H9 (cell line): ENCODE measurements around the gene S100A3. TPM values are rescaled to one million over a fixed set of nuclear protein-coding genes. Genes with fewer than 3 reads are reported as not detected.
A peak's percentile ranks its signal among the peaks of the same experiment; 100 is the strongest.

ENCODE experiments used
- DNase-seq: peaks from one replicate; pipeline ENCODE4 v3.0.0-alpha.2; 2017
- H2AFZ ChIP-seq: one replicate; pipeline ENCODE4 v1.6.1; 2013; ENCODE audit warnings: mild to moderate bottlenecking, low read length, control low read depth, moderate library complexity
- H2AK5ac ChIP-seq: 2 replicates; pipeline ENCODE4 v1.6.1; 2013; ENCODE audit warnings: low read length, control low read depth, mixed read lengths; ENCODE audit not compliant: insufficient read length
- H2BK120ac ChIP-seq: one replicate; pipeline ENCODE4 v1.6.1; 2013; ENCODE audit warnings: low read depth, mild to moderate bottlenecking, low read length, control low read depth, inconsistent platforms; ENCODE audit not compliant: poor library complexity, severe bottlenecking
- H2BK12ac ChIP-seq: 2 replicates; pipeline ENCODE4 v1.6.1; 2013; ENCODE audit warnings: low read length, control low read depth, mixed read lengths, low read depth; ENCODE audit not compliant: insufficient read length
- H2BK15ac ChIP-seq: 2 replicates; pipeline ENCODE4 v1.6.1; 2013; ENCODE audit warnings: low read depth, low read length, control low read depth
- H2BK20ac ChIP-seq: one replicate; pipeline ENCODE4 v1.6.1; 2013; ENCODE audit warnings: low read depth, mild to moderate bottlenecking, low read length, control low read depth, inconsistent platforms; ENCODE audit not compliant: poor library complexity, severe bottlenecking
- H2BK5ac ChIP-seq: 2 replicates; pipeline ENCODE4 v1.6.1; 2013; ENCODE audit warnings: low read length, control low read depth, mixed read lengths; ENCODE audit not compliant: insufficient read length
- H3K14ac ChIP-seq: 2 replicates; pipeline ENCODE4 v1.6.1; 2013; ENCODE audit warnings: low read length, control low read depth; ENCODE audit not compliant: insufficient read depth
- H3K18ac ChIP-seq: 2 replicates; pipeline ENCODE4 v1.6.1; 2013; ENCODE audit warnings: low read depth, mild to moderate bottlenecking, mixed read lengths, low read length, control low read depth; ENCODE audit not compliant: insufficient read length
- H3K23ac ChIP-seq: 2 replicates; pipeline ENCODE4 v1.6.1; 2013; ENCODE audit warnings: low read length, control low read depth, mixed read lengths, low read depth; ENCODE audit not compliant: insufficient read length
- H3K23me2 ChIP-seq: 2 replicates; pipeline ENCODE4 v1.6.1; 2013; ENCODE audit warnings: low read depth, mild to moderate bottlenecking, mixed read lengths, low read length, control low read depth; ENCODE audit not compliant: insufficient read length, poor library complexity, severe bottlenecking
- H3K27ac ChIP-seq: 2 replicates; pipeline ENCODE4 v1.5.1; 2013; ENCODE audit warnings: low read length, control low read depth, mixed read lengths, low read depth; ENCODE audit not compliant: insufficient read length
- H3K27me3 ChIP-seq: 2 replicates; pipeline ENCODE4 v1.6.1; 2013; ENCODE audit warnings: low read length, control low read depth, inconsistent platforms; ENCODE audit not compliant: insufficient read depth
- H3K4ac ChIP-seq: 2 replicates; pipeline ENCODE4 v1.6.1; 2013; ENCODE audit warnings: low read depth, mild to moderate bottlenecking, control low read depth, inconsistent platforms, low read length, moderate library complexity
- H3K4me1 ChIP-seq: 2 replicates; pipeline ENCODE4 v1.6.1; 2013; ENCODE audit warnings: low read length, control low read depth, inconsistent platforms; ENCODE audit not compliant: insufficient read depth
- H3K4me2 ChIP-seq: 2 replicates; pipeline ENCODE4 v1.6.1; 2013; ENCODE audit warnings: low read length, control low read depth, mixed read lengths; ENCODE audit not compliant: insufficient read length, insufficient read depth
- H3K56ac ChIP-seq: 2 replicates; pipeline ENCODE4 v1.6.1; 2013; ENCODE audit warnings: low read depth, mild to moderate bottlenecking, mixed read lengths, low read length, control low read depth; ENCODE audit not compliant: insufficient read length
- H3K79me1 ChIP-seq: 2 replicates; pipeline ENCODE4 v1.6.1; 2013; ENCODE audit warnings: low read depth, mild to moderate bottlenecking, moderate library complexity, low read length, control low read depth, inconsistent platforms; ENCODE audit not compliant: insufficient read depth, poor library complexity, severe bottlenecking
- H3K79me2 ChIP-seq: 2 replicates; pipeline ENCODE4 v1.6.1; 2013; ENCODE audit warnings: low read length, control low read depth, inconsistent platforms; ENCODE audit not compliant: insufficient read depth
- H3K9ac ChIP-seq: 2 replicates; pipeline ENCODE4 v1.6.1; 2013; ENCODE audit warnings: low read length, control low read depth, mixed read lengths; ENCODE audit not compliant: insufficient read length; ENCODE audit errors: extremely low read depth
- H3K9me3 ChIP-seq: one replicate; pipeline ENCODE4 v1.6.1; 2013; ENCODE audit warnings: low read depth, low read length, inconsistent platforms; ENCODE audit not compliant: control insufficient read depth
- H3T11ph ChIP-seq: one replicate; pipeline ENCODE4 v1.6.1; 2013; ENCODE audit warnings: mild to moderate bottlenecking, low read length, control low read depth, inconsistent platforms
- H4K20me1 ChIP-seq: one replicate; pipeline ENCODE4 v1.6.1; 2013; ENCODE audit not compliant: control insufficient read depth, insufficient read length, insufficient read depth
- H4K5ac ChIP-seq: 2 replicates; pipeline ENCODE4 v1.6.1; 2013; ENCODE audit warnings: low read depth, mild to moderate bottlenecking, mixed read lengths, low read length, control low read depth; ENCODE audit not compliant: insufficient read length
- H4K8ac ChIP-seq: replicated peaks from 2 replicates; pipeline ENCODE4 v1.6.1; 2013; ENCODE audit warnings: low read length, control low read depth, mixed read lengths, low read depth; ENCODE audit not compliant: insufficient read length
- H4K91ac ChIP-seq: 2 replicates; pipeline ENCODE4 v1.6.1; 2013; ENCODE audit warnings: low read depth, mild to moderate bottlenecking, moderate library complexity, mixed read lengths, low read length, control low read depth; ENCODE audit not compliant: insufficient read length
- H3K27ac Mint-ChIP-seq, 3 experiments: 2 replicates in 2 of 3; 3 replicates in 1 of 3; pipeline ENCODE4 v1.8.0; 2020 to 2021; ENCODE audit warnings: mixed read lengths in 3 of 3, mild to moderate bottlenecking in 1 of 3, moderate library complexity in 1 of 3
- H3K27me3 Mint-ChIP-seq: 2 replicates; pipeline ENCODE4 v1.8.0; 2021; ENCODE audit warnings: low read depth, mild to moderate bottlenecking, moderate library complexity, mixed read lengths
- H3K36me3 Mint-ChIP-seq, 3 experiments: 2 replicates in 2 of 3; 3 replicates in 1 of 3; pipeline ENCODE4 v1.8.0; 2020 to 2021; ENCODE audit warnings: low read depth in 3 of 3, mixed read lengths in 3 of 3; ENCODE audit not compliant: insufficient read depth in 1 of 3
- H3K4me1 Mint-ChIP-seq, 2 experiments: 2 replicates each; pipeline ENCODE4 v1.8.0; 2020; ENCODE audit warnings: mixed read lengths in 2 of 2
- H3K4me3 Mint-ChIP-seq, 2 experiments: 2 replicates in 1 of 2; 3 replicates in 1 of 2; pipeline ENCODE4 v1.8.0; 2020 to 2021; ENCODE audit warnings: mild to moderate bottlenecking in 2 of 2, mixed read lengths in 2 of 2, moderate library complexity in 1 of 2
- H3K9me3 Mint-ChIP-seq, 2 experiments: 2 replicates in 1 of 2; 3 replicates in 1 of 2; pipeline ENCODE4 v1.8.0; 2020; ENCODE audit warnings: mild to moderate bottlenecking in 2 of 2, mixed read lengths in 2 of 2, moderate library complexity in 1 of 2
- CTCF ChIP-seq: fragments of 200-600 bp; sonication (generic); conservative IDR thresholded peaks from 3 replicates; pipeline ENCODE4 v1.8.0; 2021; ENCODE audit warnings: antibody characterized with exemption, mild to moderate bottlenecking
- WGBS: extraction: QIAGEN DNeasy Blood & Tissue Kit; methylation state at CpG from one replicate; pipeline ENCODE4 v1.1.7; 2013; ENCODE audit warnings: missing lambda C conversion rate, low lambda C conversion rate, mixed read lengths; ENCODE audit not compliant: insufficient read length; ENCODE audit errors: extremely low coverage; 5-methylcytosine and 5-hydroxymethylcytosine counted together
- total RNA-seq: library from RNA; stranded (reverse); gene quantifications from 2 replicates; pipeline ENCODE4 v1.2.1, GENCODE V29; 2021

The S100A3 gene
- total RNA-seq, 1 experiment from 2014 or later: not detected

GRCh38 chr1:153535242-153536011 lies 13.6 kb downstream of the S100A3 start, which contains the start of gene S100A6:
Gene S100A6 (minus strand): TSS chr1:153535991. CDS start chr1:153535339, 652 bp downstream.
- Histone ChIP-seq H3K23me2 (no peaks in the 10 kb centered on the region), H3K18ac (no peak within 1 kb of the TSS), H3K27ac (no peak within 1 kb of the TSS), H4K8ac (no peak within 1 kb of the TSS), H3K79me2 (no peaks in the 10 kb centered on the region), H3K9ac (no peak within 1 kb of the TSS), H4K20me1 (no peaks in the 10 kb centered on the region), H3K4me2 (peak within 1 kb of the TSS; percentile 36), H3K56ac (no peak within 1 kb of the TSS), H2BK12ac (no peak within 1 kb of the TSS), H3K79me1 (no peaks in the 10 kb centered on the region), H2BK120ac (no peak within 1 kb of the TSS), H2BK5ac (no peak within 1 kb of the TSS), H2BK20ac (no peak within 1 kb of the TSS), H2AK5ac (no peak within 1 kb of the TSS), H2BK15ac (no peak within 1 kb of the TSS), H3K4ac (no peak within 1 kb of the TSS), H3K23ac (no peak within 1 kb of the TSS), H3K14ac (peak within 1 kb of the TSS; percentile 44; the same call in 1 of the 2 replicates), H3T11ph (no peak within 1 kb of the TSS), H2AFZ (no peak within 1 kb of the TSS), H3K9me3 (no peaks in the 10 kb centered on the region), H4K5ac (no peak within 1 kb of the TSS), H4K91ac (no peak within 1 kb of the TSS), H3K4me1 (peaks cover 7% of the 10 kb centered on the region; the same call in 1 of the 2 replicates), H3K27me3 (no peaks in the 10 kb centered on the region; the same call in 1 of the 2 replicates)
- peaks cover 34 to 42% of the 10 kb centered on the region in 2 experiments for H3K4me1 Mint-ChIP-seq
- H3K9me3 Mint-ChIP-seq: no peaks in the 10 kb centered on the region
- peak within 1 kb of the TSS in 1 of 3 experiments; percentile 40; a peak in 1 of 7 replicates for H3K27ac Mint-ChIP-seq
- no CpG with 5 or more reads among the region's 18 CpGs for WGBS
- H3K27me3 Mint-ChIP-seq: no peaks in the 10 kb centered on the region; the same call in 1 of the 2 replicates
- no peaks in the 10 kb centered on the region for H3K36me3 Mint-ChIP-seq
- no peak for TF ChIP-seq CTCF
- no peak for DNase-seq
- H3K4me3 Mint-ChIP-seq: peak within 1 kb of the TSS in 1 of 2 experiments; percentile 68; a peak in 3 of 5 replicates
